ENCODE measurements around the gene UNC5B. TPM values are rescaled to one million over a fixed set of nuclear protein-coding genes. Genes with fewer than 3 reads are reported as not detected.

UNC5B gene
- total RNA-seq, 1 experiment from 2014 or later = 22.0 TPM

DNA sequence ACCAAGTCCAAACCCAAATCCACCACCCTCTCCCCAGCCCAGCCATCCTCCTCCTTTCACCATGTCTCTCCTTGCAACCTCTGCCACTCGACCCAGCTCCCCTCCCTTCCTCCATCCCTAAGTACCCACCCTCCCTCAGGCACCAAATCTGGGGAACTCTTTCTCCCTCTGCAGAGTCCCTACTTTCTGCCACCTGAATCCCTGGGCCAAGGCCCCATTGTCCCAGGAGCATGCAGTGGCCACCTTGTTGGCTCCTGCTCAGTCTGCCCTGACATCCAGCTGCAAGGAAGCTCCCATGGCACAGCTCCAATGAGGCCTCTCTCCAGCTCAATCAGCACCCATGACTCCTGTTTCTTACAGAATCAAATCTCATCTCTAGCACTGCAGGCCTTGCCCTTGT lies 5.5 kb upstream of the UNC5B start:
- Histone ChIP-seq H3K4me1 (ENCODE audit: control insufficient read depth in 1 of 2, insufficient read depth in 2 of 2, low read length in 2 of 2) (peaks cover 1 to 18% of the 10 kb centered on the region in 2 experiments; a peak in 3 of 4 replicates), H3K9me2 (ENCODE audit: insufficient read depth) (no peaks in the 10 kb centered on the region), H4K20me1 (ENCODE audit: insufficient read depth) (no peaks in the 10 kb centered on the region), H2AFZ (ENCODE audit: low read depth, low read length, poor library complexity, severe bottlenecking) (no peak overlapping the region), H3K9ac (ENCODE audit: low read length) (no peak overlapping the region), H3K4me3 (replicated peaks in 1 of 2; ENCODE audit: low read depth in 1 of 2, low read length in 2 of 2) (no peak overlapping the region), H3K27me3 (ENCODE audit: insufficient read depth, low read length) (peaks cover 27% of the 10 kb centered on the region; the same call in 1 of the 2 replicates), H3K4me2 (ENCODE audit: low read length) (no peak overlapping the region), H3K27ac (ENCODE audit: low read depth, low read length) (no peak overlapping the region), H3K36me3 (ENCODE audit: control insufficient read depth in 1 of 2, insufficient read depth in 2 of 2, low read length in 2 of 2) (no peaks in the 10 kb centered on the region), H3K79me2 (ENCODE audit: insufficient read depth, low read length) (no peaks in the 10 kb centered on the region), H3K9me3 (ENCODE audit: control insufficient read depth in 1 of 2, insufficient read depth in 1 of 2, low read depth in 1 of 2, low read length in 2 of 2) (no peaks in the 10 kb centered on the region)
- DNase-seq (ENCODE audit: low read depth, low spot score) (no peak), ATAC-seq (no peak)
- BruUV-seq (replicated peaks) = no TSS peak
- CTCF ChIA-PET = no interaction called here
- no peak for TF ChIP-seq CBX3 (IDR thresholded peaks at IDR 0.05; ENCODE audit: low read depth)
- TF ChIP-seq SIN3A (IDR thresholded peaks at IDR 0.05; ENCODE audit: low read depth) = no peak
- POLR2A ChIA-PET = no interaction called here
- RAD21 ChIA-PET (ENCODE audit: low non-redundant PET in 1 of 2, low total read pairs in 2 of 2, uncharacterized antibody in 2 of 2, unreplicated experiment in 2 of 2) = no interaction called here
- intact Hi-C loops (cut with micrococcal nuclease) = loop anchor here (5.0 kb wide), 1 partner anchor 190 kb away; no protein-coding TSS in a partner anchor

DNA sequence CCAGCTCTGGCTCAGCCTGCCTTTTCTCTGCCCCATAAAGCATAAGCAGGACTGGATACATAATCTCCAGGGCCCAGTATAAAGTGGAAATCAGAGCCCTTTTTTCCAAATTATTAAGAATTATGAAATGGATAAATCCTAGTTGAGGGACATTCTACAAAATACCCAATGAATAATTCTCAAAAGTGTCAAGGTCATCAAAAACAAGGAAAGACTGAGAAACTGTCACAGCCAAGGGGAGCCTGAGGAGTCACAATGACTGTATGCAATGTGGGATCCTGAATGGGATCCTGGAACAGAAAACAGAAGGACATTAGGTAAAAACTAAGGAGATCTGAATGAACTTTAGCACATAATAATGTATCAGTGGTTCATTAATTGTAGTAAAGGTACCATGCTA lies 4.8 kb upstream of the UNC5B start:
- Histone ChIP-seq H3K4me3 (replicated peaks in 1 of 2; ENCODE audit: low read depth in 1 of 2, low read length in 2 of 2) (no peak overlapping the region), H3K36me3 (ENCODE audit: control insufficient read depth in 1 of 2, insufficient read depth in 2 of 2, low read length in 2 of 2) (no peaks in the 10 kb centered on the region), H3K9me2 (ENCODE audit: insufficient read depth) (no peaks in the 10 kb centered on the region), H3K4me1 (ENCODE audit: control insufficient read depth in 1 of 2, insufficient read depth in 2 of 2, low read length in 2 of 2) (peaks cover 3 to 21% of the 10 kb centered on the region in 2 experiments; a peak in 3 of 4 replicates), H4K20me1 (ENCODE audit: insufficient read depth) (no peaks in the 10 kb centered on the region), H2AFZ (ENCODE audit: low read depth, low read length, poor library complexity, severe bottlenecking) (no peak overlapping the region), H3K9me3 (ENCODE audit: control insufficient read depth in 1 of 2, insufficient read depth in 1 of 2, low read depth in 1 of 2, low read length in 2 of 2) (no peaks in the 10 kb centered on the region), H3K9ac (ENCODE audit: low read length) (no peak overlapping the region), H3K27me3 (ENCODE audit: insufficient read depth, low read length) (peaks cover 27% of the 10 kb centered on the region; the same call in 1 of the 2 replicates), H3K79me2 (ENCODE audit: insufficient read depth, low read length) (no peaks in the 10 kb centered on the region), H3K27ac (ENCODE audit: low read depth, low read length) (no peak overlapping the region), H3K4me2 (ENCODE audit: low read length) (no peak overlapping the region)
- ATAC-seq (no peak), DNase-seq (ENCODE audit: low read depth, low spot score) (no peak)
- POLR2A ChIA-PET = no interaction called here
- no TSS peak for BruUV-seq (replicated peaks)
- RAD21 ChIA-PET (ENCODE audit: low non-redundant PET in 1 of 2, low total read pairs in 2 of 2, uncharacterized antibody in 2 of 2, unreplicated experiment in 2 of 2) = no interaction called here
- intact Hi-C loops (cut with micrococcal nuclease) = loop anchor here (5.0 kb wide), 1 partner anchor 190 kb away; no protein-coding TSS in a partner anchor
- CTCF ChIA-PET = no interaction called here
- TF ChIP-seq SIN3A (IDR thresholded peaks at IDR 0.05; ENCODE audit: low read depth) = no peak
- no peak for TF ChIP-seq EZH2phosphoT487 (IDR thresholded peaks at IDR 0.05; ENCODE audit: borderline replicate concordance)
- no peak for TF ChIP-seq POLR2AphosphoS5 (IDR thresholded peaks at IDR 0.05; ENCODE audit: low read depth, low read length)
- TF ChIP-seq ELF1 (IDR thresholded peaks at IDR 0.05; ENCODE audit: borderline replicate concordance, low read depth) = no peak
- no peak for TF ChIP-seq ZNF274 (IDR thresholded peaks at IDR 0.05; ENCODE audit: low read depth, low read length)
- no peak for TF ChIP-seq EZH2 (IDR thresholded peaks at IDR 0.05)
- TF ChIP-seq, protein P1, sequence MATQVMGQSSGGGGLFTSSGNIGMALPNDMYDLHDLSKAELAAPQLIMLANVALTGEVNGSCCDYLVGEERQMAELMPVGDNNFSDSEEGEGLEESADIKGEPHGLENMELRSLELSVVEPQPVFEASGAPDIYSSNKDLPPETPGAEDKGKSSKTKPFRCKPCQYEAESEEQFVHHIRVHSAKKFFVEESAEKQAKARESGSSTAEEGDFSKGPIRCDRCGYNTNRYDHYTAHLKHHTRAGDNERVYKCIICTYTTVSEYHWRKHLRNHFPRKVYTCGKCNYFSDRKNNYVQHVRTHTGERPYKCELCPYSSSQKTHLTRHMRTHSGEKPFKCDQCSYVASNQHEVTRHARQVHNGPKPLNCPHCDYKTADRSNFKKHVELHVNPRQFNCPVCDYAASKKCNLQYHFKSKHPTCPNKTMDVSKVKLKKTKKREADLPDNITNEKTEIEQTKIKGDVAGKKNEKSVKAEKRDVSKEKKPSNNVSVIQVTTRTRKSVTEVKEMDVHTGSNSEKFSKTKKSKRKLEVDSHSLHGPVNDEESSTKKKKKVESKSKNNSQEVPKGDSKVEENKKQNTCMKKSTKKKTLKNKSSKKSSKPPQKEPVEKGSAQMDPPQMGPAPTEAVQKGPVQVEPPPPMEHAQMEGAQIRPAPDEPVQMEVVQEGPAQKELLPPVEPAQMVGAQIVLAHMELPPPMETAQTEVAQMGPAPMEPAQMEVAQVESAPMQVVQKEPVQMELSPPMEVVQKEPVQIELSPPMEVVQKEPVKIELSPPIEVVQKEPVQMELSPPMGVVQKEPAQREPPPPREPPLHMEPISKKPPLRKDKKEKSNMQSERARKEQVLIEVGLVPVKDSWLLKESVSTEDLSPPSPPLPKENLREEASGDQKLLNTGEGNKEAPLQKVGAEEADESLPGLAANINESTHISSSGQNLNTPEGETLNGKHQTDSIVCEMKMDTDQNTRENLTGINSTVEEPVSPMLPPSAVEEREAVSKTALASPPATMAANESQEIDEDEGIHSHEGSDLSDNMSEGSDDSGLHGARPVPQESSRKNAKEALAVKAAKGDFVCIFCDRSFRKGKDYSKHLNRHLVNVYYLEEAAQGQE (IDR thresholded peaks at IDR 0.05; ENCODE audit: low read depth) = no peak
- TF ChIP-seq, protein P2, sequence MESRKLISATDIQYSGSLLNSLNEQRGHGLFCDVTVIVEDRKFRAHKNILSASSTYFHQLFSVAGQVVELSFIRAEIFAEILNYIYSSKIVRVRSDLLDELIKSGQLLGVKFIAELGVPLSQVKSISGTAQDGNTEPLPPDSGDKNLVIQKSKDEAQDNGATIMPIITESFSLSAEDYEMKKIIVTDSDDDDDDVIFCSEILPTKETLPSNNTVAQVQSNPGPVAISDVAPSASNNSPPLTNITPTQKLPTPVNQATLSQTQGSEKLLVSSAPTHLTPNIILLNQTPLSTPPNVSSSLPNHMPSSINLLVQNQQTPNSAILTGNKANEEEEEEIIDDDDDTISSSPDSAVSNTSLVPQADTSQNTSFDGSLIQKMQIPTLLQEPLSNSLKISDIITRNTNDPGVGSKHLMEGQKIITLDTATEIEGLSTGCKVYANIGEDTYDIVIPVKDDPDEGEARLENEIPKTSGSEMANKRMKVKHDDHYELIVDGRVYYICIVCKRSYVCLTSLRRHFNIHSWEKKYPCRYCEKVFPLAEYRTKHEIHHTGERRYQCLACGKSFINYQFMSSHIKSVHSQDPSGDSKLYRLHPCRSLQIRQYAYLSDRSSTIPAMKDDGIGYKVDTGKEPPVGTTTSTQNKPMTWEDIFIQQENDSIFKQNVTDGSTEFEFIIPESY (IDR thresholded peaks at IDR 0.05; ENCODE audit: extremely low read depth, insufficient replicate concordance, low read length) = no peak
- TF ChIP-seq SRF (IDR thresholded peaks at IDR 0.05; ENCODE audit: low read depth) = no peak
- no peak for TF ChIP-seq EGR1 (IDR thresholded peaks at IDR 0.05; ENCODE audit: low read depth)

Measured in HCT116 (cell line).